ENCODE data around the gene EDEM2.
"Not testable (repeated sequence)": the region's sequence is repeated elsewhere in the genome, so short reads cannot be mapped to it uniquely, and the experiment has no call there.

Gene EDEM2

GRCh38 chr20:35125753-35126152 lies 21.4 kb downstream of the EDEM2 start:
- no peak for DNase-seq (ENCODE audit: low read depth)

- DNase-seq (ENCODE audit: low read depth): no peak
These were observed 24.3 kb downstream of the EDEM2 start for GRCh38 chr20:35122756-35123405.

GRCh38 chr20:35121186-35121585 lies 25.9 kb downstream of the EDEM2 start:
- DNase-seq (ENCODE audit: low read depth): no peak

GRCh38 chr20:35120012-35120701 lies 27.0 kb downstream of the EDEM2 start:
- DNase-seq (ENCODE audit: low read depth): no peak

DNA sequence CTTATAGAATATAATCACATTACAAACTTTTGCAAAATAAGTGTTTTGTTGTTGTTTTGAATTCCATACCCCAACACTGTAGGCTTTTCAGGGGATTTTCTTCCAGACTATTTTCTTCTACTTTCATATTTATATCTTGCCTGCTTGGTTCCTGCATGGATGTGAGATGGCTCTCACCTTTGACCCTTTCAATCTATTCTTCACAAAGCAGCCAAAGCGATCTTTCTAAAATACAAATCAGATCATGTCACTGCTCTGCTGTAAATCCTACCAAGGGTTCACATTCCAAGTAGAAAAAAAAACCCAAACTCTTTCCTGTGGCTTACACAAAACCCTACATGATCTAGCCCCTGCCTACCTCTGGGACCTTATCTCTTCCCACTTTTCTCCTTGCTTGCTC lies 29.5 kb downstream of the EDEM2 start:
- DNase-seq (ENCODE audit: low read depth): no peak

- no peak for DNase-seq (ENCODE audit: low read depth)
These were observed 29.9 kb downstream of the EDEM2 start for GRCh38 chr20:35117196-35117595.

DNA sequence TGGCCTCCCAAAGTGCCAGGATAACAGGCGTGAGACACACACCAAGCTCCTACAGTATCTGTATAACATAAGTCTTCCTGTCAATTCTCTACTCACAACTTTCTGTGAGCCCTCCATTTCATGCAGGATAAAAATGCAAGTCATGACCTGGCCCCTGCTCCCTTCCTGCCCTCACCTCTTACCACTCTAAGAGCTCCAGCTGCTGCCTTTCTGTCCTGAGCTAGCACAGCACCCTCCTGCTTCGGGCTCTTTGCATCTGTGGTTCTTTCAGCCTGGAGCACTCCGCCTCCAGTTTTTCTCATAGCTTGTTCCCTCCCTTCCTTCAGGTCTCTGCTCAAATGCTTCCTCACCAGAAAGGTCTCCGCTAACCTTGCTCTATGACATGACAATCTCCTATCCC lies 30.9 kb downstream of the EDEM2 start:
- DNase-seq (ENCODE audit: low read depth): no peak

- DNase-seq (ENCODE audit: low read depth): no peak
These were observed 31.5 kb downstream of the EDEM2 start for GRCh38 chr20:35115606-35116005.

- DNase-seq (ENCODE audit: low read depth): not testable (repeated sequence)
These were observed 34.9 kb downstream of the EDEM2 start for GRCh38 chr20:35112276-35112675.

DNA sequence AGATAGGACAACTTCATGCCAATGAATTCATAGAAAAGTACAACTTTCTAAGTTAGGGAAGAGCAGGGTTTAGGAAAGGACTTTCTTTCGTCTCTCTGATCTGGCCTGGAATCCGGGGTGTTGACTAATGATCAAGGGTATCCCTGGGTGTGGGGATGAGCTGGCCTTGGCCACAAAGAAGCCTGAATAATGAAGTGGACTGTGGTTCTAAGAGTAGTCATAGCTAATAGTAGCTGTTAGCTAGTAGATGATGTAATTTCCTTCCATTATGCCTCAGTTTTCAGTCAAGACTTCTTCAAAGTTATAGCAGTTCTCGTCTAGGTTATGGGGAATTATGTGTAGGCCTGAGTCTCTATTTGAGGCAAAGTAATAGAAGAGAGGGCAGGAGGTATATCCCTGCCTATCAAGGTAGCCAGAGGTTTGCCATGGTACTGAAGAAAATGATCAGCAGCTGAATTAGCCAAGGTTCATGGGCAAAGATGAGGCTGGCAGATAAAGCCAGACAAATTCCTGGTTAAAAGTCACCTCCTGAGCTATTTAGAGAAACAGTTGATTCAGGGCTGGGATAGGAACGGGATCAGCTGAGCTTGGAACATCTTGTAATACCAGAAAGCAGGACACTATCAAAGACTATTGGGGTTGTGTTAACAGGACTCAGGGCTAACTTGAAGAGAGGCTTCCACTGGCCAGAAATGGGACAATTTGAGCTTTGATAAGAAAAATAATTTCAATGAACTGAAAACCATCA lies 35.8 kb downstream of the EDEM2 start:
- no peak for DNase-seq (ENCODE audit: low read depth)

- DNase-seq (ENCODE audit: low read depth): no peak
These were observed 38.2 kb downstream of the EDEM2 start for GRCh38 chr20:35108921-35109320.

GRCh38 chr20:35106827-35107380 lies 40.2 kb downstream of the EDEM2 start:
- DNase-seq (ENCODE audit: low read depth): no peak

DNA sequence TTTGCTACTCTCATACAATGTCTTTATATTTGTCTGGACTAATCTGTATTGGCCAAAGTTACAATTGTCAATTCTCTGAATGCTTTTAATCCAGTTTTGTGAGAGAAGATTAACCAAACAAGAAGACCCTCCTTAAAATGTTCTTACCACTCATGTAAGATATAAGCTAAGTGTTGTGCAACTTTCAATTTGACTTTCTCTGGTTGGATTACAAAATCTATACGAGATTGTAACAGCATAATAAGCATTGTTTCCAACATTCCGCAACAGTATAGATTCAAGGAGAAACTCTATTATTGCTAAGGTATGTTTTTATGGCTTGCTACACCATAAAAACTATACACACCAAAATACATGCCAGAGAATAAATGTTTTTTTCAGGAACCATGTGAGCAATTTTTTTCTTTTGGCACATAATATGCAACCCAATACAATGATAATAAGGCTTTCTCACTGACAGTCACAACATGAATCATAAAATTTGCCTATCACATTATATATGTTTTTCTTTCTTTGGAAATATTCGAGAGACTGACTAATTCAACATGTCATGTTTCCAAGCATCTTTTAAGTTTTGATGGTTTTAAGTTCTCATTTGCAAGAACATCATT lies 42.3 kb downstream of the EDEM2 start:
- no peak for DNase-seq (ENCODE audit: low read depth)

- no peak for DNase-seq (ENCODE audit: low read depth)
These were observed 45.5 kb downstream of the EDEM2 start for GRCh38 chr20:35101620-35102019.

DNA sequence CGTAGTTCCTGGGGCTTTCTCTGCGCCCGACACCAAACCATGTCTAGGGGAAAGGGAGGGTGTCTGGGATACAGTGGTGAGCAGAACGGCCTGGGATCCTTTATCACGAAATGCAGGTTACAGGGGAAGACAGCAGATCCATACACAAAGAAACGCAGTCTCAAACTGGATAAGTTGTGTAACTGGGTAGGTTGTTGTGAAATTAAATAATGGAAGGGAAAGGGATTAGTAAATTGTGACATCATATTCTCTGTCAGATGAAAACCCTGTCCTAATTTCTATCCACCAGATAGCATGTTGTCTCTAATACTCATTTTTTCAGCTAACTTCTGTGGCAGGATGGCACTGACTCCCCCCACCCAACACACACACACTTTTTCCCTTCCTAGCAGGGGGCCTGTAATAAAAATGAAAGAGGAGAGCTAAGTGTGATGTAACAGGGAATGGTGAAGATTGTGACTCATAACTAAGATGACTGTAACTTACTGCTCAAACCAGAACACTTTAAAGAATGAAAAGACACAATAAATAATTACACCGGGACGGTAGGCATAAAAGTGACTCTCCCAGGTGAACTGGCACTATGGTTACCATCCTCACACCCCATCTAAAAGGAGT lies 53.8 kb downstream of the EDEM2 start:
- DNase-seq (ENCODE audit: low read depth): no peak

- peak; percentile 82 for DNase-seq (ENCODE audit: low read depth)
These were observed 54.4 kb downstream of the EDEM2 start, which contains the start of gene TRPC4AP for GRCh38 chr20:35092524-35093266. TRPC4AP (minus strand) TSS chr20:35092807; CDS start chr20:35092781, 26 bp downstream.

- no peak for DNase-seq (ENCODE audit: low read depth)
These were observed 55.2 kb downstream of the EDEM2 start for GRCh38 chr20:35091816-35092523.

DNA sequence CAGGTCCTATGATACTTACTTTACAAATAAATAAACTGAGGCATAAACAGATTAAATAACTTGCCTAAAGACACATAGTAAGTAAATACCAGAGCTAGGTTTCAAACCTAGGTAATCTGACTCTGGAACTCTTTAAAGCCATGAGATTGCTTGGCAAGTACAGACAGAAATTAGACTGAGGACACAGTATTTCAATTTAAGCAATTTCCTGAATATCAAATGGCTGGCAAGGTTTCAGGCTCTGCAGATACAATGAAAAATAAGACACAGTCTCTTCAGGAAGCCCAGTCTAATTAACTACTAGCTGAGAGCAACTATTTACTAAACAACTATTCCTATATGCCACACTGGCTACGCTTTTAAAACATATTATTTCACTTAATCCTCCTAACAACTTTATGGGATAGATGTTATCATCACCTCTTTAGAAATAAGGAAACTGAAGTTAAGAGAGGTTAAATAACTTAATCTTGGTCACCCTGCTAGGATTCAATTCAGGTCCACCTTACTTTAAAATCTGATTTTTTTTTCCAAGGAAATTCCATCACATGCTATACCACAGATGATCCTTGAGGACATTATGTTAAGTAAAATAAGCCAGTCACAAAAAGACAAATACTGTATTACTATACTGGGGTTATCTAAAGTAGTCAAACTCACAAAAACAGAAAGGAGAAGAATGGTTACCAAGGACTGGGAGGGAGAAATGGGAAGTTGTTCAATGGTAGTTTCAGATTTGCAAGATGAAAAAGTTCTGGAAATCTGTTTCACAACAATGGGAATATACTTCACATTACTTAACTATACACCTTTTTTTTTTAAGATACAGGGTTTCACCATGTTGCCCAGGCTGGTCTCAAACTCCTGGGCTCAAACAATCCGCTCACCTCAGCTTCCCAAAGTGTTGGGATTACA lies 58.6 kb downstream of the EDEM2 start:
- no peak for DNase-seq (ENCODE audit: low read depth)

DNA sequence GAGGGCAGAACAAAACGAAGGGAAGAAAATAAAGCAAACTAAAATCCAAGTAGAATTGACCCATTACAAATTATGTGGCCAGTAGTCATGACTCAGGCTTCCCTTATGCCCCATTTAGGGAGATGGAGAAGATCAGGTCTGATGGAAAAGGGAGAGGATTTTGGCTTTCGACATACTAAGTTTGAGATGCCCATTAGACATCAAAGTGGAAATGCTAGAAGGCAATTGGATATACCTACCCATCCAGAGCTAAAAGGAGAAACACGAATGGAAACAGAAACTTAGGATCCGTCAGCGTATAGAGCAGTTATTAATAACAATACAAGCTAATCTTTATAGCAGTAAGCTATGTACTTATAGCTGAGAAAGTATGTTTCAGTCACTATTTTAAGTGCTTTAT lies 59.3 kb downstream of the EDEM2 start:
- DNase-seq (ENCODE audit: low read depth): no peak

Data from activated T-helper 1 cell treated with Interleukin-2 at 50 U/mL for 16 hours (primary cell).